T-helper 1 cell (primary cell): ENCODE measurements around the gene GGT7.
"Not testable (repeated sequence)": the region's sequence is repeated elsewhere in the genome, so short reads cannot be mapped to it uniquely, and the experiment has no call there.

Experiments used
- DNase-seq, 5 donors: peaks; one replicate each; pipeline ENCODE4 v3.0.0-alpha.2; 2012 to 2020

Gene GGT7

DNA sequence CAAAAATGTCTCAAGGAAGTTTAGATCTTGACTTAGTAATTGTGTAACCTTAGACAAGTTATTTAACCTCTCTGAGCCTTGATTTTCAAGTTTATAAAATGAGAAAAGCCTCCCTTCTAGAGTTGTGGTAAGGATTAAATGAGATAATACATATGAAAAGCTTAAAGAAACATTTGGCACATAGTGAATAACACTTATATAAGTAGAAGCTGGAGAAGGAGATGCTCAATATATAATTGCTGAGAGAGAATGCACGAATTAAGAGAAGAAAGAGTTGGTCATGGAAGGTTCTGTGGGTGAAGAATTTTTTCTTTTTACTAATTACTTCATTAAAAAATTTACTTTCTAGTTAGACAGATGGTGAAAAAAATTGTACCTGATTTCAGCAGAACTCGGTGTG, 9.0 kb upstream of the GGT7 start:
- no peak for DNase-seq

- not testable (repeated sequence) for DNase-seq
Measured at GRCh38 chr20:34880971-34881370, 8.3 kb upstream of the GGT7 start.

DNA sequence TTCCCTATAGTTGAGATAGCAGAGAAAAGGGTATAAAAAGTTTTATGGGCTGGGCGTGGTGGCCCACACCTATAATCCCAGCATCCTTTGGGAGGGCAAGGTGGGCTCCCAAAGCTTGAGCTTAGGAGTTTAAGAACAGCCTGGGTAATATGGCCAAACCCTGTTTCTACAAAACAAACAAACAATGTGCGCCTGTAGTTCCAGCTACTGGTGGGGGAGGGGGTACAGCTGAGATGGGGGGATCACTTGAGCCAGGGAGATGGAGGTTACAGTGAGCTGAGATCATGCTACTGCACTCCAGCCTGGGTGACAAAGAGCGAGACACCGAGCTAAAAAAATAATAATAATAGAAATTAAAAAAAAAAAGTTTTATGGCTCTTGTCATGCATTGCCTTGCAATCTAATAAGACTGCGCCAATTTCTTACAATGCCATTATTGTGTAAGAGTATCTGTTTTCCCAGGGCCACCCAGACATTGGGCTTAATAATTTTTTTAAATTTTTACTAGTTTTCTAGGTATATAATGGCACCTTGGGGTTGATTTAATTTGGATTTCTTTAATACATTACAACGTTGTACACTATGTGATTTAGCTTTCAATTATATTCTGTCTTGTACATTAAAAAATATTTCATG, 7.7 kb upstream of the GGT7 start:
- DNase-seq, result no peak

- peak in 3 of 5 donors; percentile 88 to 95 (median 88) for DNase-seq
Measured at GRCh38 chr20:34876406-34877282, 4.0 kb upstream of the GGT7 start, which contains the start of gene ACSS2. Gene ACSS2, plus strand, starts transcription at chr20:34876612. Its CDS starts 34 bp downstream, at chr20:34876646.

- peak in 2 of 5 donors; percentile 92 to 98 for DNase-seq
Measured at GRCh38 chr20:34875642-34876405, 3.2 kb upstream of the GGT7 start.

- peak in 2 of 5 donors; percentile 25 to 74 for DNase-seq
Measured at GRCh38 chr20:34874094-34874654, 1.5 kb upstream of the GGT7 start.

GRCh38 chr20:34873583-34874093, 982 bp upstream of the GGT7 start:
- DNase-seq, result no peak

DNA sequence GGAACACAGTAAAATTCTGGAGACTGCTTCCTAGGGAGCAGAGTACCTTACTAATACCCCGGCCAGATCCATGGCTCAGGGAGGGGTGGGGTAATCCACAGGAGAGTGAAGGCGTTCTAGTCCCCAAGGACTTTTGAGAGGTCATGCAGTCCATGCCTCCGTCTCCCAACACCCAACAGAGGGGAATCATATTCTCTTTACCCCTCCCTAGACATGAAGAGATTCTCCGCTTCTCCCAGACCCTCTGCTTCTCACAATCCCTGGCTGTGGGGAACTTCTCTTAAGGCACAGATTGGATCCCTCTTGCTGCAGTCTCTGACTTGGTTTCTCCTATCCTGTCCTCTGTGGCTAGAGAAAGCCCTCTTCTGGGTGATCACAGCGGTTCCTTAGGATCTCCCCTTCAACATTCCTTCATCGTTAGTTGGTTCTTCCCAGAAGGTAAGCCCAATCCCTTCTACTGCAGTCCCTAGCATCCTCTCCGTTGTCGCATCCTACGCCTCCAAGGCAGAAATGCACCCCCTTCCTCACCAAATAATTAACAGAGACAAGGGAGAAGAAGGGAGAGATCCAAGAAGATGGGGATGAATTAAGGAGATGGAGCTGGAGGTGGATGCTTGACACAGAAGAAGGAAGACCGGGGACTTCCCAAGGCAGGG, 562 bp downstream of the GGT7 start:
- DNase-seq, result no peak

DNA sequence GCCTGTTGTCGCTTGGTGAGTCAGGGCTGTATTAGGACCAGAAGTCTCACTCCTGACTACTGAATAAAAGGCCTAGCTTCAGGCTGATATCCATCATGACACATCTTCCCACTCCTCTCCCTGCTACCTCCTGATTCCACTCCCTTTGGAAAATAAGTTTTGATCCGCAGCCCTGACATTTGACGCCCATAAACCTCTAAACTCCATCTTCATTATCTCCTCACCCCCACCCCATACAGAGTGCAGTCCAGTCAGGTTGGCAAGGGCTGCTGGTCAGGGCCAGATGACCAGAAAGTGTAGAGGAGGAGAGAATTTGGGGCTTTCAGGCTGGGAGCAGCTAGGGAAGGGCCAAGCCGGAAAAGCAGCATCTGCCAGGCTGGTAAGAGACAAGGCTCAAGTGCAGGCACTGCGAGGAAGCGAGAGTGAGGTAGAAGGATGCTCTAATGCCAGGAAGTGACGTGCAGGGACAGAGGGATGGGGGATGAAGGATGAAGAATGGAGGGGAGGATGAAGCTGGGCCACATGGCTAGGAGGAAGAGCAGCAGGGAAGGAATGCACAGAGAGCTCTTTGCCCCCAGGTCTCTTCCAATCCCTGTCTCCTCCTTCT, 1.2 kb downstream of the GGT7 start:
- DNase-seq, result no peak

DNA sequence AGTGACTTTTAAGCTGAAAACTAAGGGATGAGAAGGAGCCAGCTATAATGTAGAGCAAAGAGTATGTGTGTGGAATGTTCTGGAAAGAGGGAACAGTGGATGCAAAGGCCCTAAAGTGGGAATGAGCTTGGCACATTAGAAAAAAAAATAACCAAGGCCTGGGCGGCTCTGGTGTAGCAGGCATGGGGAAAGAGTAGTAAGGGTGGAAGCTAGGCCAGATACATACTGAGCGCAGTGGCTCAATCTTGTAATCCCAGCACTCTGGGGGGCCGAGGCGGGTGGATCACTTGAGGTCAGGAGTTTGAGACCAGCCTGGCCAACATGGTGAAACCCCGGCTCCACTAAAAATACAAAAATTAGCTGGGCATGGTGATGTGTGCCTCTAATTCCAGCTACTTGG, 8.4 kb downstream of the GGT7 start:
- no peak for DNase-seq

DNA sequence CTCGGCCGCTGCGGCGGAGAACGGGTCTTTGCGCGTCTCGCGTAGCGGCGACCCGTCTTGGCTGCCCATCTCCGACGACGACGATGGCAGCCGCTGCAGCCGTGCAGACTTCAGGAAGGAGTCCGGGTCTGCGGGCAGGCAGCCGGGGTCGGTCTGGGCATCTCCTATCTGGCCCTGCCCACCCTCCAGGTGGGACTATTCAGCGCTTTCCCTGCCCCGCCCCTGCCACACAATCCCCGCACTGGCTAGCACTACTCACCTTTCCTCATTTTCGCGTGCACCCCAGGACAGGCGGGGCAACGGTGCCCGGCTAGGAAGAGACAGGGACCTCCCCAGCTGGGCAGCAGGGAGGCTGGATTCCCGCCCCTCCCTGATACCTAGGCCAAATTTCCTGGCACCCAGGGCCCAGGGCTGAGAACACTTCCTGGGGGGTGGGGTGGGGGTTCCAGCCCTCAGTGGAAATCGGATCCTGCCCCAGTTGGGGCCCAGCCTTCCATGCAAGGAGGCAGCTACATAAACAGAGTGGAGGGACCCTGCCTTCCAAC, 9.2 kb downstream of the GGT7 start:
- DNase-seq, result no peak

DNA sequence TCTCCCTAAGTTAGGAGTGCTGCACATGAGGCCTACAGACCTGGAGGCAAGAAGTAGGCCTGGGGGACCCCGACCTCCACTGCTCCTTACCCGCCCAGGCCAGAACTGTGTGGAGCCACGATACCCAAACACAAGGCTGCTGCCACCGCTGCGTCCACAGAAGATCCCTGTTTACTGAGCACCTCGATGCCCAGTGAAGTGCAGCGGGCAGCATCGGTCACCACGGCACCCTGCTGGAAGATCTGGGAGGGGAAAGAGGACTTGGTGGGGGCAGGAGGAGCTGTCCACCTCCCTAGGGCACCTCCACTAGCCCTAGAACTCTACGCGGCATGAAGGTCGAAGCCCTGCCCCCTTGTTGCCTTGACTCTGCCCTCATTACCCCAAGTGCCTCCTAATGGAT, 9.9 kb downstream of the GGT7 start:
- DNase-seq, result no peak

DNA sequence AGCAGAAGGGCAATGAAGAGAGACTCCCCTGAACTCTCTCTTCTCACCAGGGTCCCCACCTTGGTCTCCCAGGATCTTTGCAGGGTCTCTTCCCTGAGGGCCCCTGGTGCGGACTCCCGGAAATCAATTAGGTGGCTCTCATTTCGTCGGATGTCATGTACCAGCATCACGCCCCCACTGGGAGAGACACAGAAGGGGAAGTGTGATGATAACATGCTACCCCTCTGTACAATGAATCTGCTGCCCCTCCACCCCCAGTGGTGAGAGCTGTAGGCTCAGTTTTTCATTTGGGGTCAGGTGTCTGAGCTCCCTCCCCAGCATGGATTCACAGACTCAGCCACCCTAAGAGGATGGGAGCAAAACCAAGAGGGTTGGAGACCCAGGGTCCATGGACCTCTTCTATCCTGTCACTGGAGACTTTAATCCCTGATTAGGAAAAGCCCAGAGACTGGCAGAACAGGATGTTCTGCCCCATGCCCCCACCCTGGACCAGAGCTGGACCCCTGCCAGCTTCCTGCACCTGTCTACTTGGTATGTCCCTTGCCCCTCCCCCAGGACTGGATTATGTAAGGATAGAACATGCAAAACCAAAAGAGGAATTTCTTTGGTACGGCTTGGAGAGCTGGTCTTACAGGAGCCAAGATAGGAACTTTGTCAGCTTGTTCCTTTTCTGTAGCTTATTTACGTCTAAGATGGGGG, 11.1 kb downstream of the GGT7 start:
- DNase-seq, result no peak

DNA sequence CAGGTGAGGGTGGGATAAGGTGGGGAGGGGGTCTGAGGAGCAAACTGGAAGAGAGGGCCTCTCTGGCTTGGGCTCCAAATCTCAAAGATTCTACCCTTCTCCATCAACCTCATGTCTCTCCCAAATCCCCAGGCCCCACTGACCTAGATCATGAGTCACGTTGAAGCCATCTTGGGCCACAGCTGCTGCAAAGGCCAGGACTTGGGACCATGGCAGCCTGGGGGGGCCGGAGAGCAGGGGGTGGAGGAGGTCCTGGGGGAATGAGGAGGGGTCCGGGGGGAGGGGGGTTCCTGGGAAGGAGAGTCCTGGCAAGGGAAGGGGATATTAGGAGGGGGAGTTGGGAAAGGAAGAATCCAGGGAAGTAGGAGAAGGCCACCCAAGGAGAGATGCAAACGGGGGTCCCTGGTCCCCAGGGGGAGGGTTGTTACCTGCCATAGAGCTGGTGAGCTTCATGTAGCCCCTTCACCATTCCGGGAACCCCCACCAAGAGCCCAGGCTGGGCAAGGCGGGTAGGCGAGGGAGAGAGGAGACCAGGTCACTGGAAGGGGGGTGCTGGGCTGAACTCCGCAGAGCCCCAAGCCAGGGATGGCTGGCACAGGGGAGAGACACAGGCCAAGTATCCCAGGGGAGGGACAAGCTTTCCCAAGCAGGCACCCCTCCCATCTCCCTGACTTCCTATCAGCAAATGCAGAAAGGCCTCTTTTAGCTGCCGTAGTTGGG, 12.7 kb downstream of the GGT7 start:
- no peak for DNase-seq

GRCh38 chr20:34859367-34859766, 13.3 kb downstream of the GGT7 start:
- no peak for DNase-seq

DNA sequence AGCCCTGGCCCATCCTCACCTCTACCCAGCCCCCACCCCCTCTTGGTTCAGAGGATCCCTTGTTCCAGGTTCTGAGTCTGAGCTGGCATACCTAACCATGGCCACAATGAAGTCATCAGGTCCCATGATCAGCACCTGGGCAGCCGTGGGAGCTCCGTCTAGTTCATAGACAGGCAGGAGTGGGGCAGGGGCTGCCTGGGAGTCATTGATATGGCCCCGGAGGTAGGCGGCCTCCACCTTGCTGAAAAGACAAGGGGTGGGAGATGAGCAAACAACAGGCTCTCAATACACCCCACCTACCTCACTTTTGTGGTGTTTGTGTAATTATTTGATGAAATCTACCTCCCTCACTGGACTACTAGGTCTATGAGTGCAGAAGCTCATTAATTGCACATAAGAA, 20.4 kb downstream of the GGT7 start:
- DNase-seq, result no peak

DNA sequence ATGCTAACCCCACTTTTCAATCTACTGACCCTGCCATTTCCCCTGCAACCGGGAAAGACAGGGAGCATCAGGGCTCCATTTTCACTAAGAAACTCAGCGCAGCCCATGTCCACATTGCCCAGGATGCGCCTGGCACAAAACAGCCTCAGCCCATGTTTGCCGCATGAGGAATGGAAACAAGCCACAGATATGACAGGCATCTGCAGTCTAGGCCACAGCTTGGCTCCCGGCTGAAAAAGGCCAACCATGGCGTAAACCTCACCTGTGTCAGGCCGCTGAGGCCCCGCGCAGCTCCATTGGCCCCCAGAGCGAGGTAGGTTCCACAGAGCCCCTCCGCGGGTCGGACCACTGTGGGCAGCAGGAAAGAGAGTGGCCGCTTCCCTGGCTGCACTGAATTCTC, 21.7 kb downstream of the GGT7 start:
- no peak for DNase-seq

DNA sequence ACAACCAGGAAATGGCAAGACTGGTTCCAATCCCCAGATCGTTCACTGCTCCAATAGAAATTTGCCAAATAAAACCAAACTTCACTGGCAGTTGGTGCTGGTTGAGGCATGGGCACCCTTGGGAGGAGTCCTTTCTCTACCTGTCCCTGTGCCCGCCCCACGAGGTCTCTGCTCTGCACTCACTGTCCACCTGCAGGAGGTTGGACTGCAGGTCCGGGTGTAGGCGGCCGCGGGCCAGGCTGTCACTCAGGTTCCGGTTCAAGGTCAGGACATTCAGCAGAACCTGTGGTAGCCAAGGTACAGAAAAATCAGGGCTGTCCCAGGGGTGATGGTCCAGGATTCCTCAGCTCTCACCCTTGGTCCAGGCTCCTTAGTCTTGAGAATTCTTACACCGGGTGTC, 22.9 kb downstream of the GGT7 start:
- DNase-seq, result no peak

GRCh38 chr20:34848597-34848996, 24.1 kb downstream of the GGT7 start:
- DNase-seq, result no peak

DNA sequence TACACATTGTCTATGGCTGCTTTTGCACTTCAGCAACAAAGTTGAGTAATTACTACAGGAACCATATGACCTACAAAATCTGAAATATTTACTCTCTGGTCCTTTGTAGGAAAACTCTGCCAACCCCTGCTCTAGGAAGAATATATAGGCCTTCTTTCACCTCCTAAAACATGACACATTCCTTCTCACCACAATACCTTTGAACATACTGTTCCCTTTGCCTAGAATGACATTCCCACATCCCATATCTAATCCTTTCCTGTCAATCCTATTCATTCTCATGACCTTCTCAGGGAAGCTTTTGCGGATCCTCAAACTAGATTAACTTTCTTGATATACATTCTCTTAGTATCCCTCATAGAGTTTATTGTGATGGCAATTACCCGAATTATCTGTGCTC, 29.2 kb downstream of the GGT7 start:
- DNase-seq, result no peak
